HCT116 (cell line): ENCODE results near the gene CPNE2. TPM values are rescaled to one million over a fixed set of nuclear protein-coding genes. Genes with fewer than 3 reads are reported as not detected.

Experiments
- ATAC-seq: fragments of 200-7000 bp; cut with Tn5 transposase; 2 replicates; pipeline ENCODE4 v1.9.1; 2020; ENCODE audit warnings: mild to moderate bottlenecking, moderate library complexity
- BruUV-seq: library from RNA; stranded (reverse); fragments of 400-500 nt; replicated peaks from 2 replicates; lab custom pipeline; 2021; lab: Mats Ljungman, UMichigan
- CTCF ChIA-PET: fragments of 300-600 bp; sonication (Branson Sonifier 250); formaldehyde crosslinking; loops from one replicate; lab custom pipeline; 2021; ENCODE audit warnings: antibody characterized with exemption; lab: Charles Lee
- POLR2A ChIA-PET: fragments of 300-600, 350-600 bp; sonication (Branson Sonifier 250); formaldehyde crosslinking; loops from one replicate; lab custom pipeline; 2021; ENCODE audit warnings: antibody characterized with exemption; lab: Charles Lee
- RAD21 ChIA-PET, 2 experiments: fragments of 300-600 bp; sonication (Branson Sonifier 250); formaldehyde crosslinking; loops; one replicate each; lab custom pipeline; 2023; ENCODE audit warnings: low total read pairs in 2 of 2; ENCODE audit not compliant: uncharacterized antibody in 2 of 2, unreplicated experiment in 2 of 2, low non-redundant PET in 1 of 2; lab: Charles Lee
- DNase-seq: peaks from one replicate; pipeline ENCODE4 v3.0.0-alpha.2; 2010; ENCODE audit warnings: low read depth, low spot score
- H2AFZ ChIP-seq: fragments of 200-600 bp; shearing (Covaris generic), sonication (generic); 2 replicates; pipeline ENCODE4 v1.6.1; 2017; ENCODE audit warnings: low read depth, mixed run types, mixed read lengths, antibody characterized with exemption, low read length; ENCODE audit not compliant: poor library complexity, severe bottlenecking
- H3K27ac ChIP-seq: 2 replicates; pipeline ENCODE4 v1.5.1; 2012; ENCODE audit warnings: low read depth, low read length
- H3K27me3 ChIP-seq: fragments of 200-600 bp; sonication (generic); 2 replicates; pipeline ENCODE4 v1.6.1; 2016; ENCODE audit warnings: mixed run types, low read length, mixed read lengths; ENCODE audit not compliant: insufficient read depth
- H3K36me3 ChIP-seq, 2 experiments: fragments of 200-500 bp in 1 of 2; fragments of 200-600 bp in 1 of 2; sonication (Bioruptor generic) in 1 of 2; sonication (generic) in 1 of 2; 2 replicates each; pipeline versions ENCODE4 v1.5.1 to v1.6.1; 2014 to 2016; ENCODE audit warnings: low read length in 2 of 2, inconsistent platforms in 1 of 2, mixed read lengths in 1 of 2, mixed run types in 1 of 2; ENCODE audit not compliant: insufficient read depth in 2 of 2, control insufficient read depth in 1 of 2
- H3K4me1 ChIP-seq, 2 experiments: fragments of 200-600 bp in 1 of 2; sonication (generic) in 1 of 2; 2 replicates each; pipeline versions ENCODE4 v1.5.1 to v1.6.1; 2012 to 2017; ENCODE audit warnings: low read length in 2 of 2, inconsistent platforms in 1 of 2, mild to moderate bottlenecking in 1 of 2, mixed read lengths in 1 of 2, mixed run types in 1 of 2, moderate library complexity in 1 of 2; ENCODE audit not compliant: insufficient read depth in 2 of 2, control insufficient read depth in 1 of 2
- H3K4me2 ChIP-seq: fragments of 200-600 bp; sonication (generic); 2 replicates; pipeline ENCODE4 v1.6.1; 2017; ENCODE audit warnings: mixed run types, low read length, mixed read lengths
- H3K4me3 ChIP-seq, 2 experiments: fragments of 200-600 bp in 1 of 2; sonication (generic) in 1 of 2; replicated peaks in 1 of 2; 2 replicates each; pipeline ENCODE4 v1.5.1; 2011 to 2016; ENCODE audit warnings: low read length in 2 of 2, control low read depth in 1 of 2, low read depth in 1 of 2, mild to moderate bottlenecking in 1 of 2, mixed read lengths in 1 of 2, mixed run types in 1 of 2
- H3K79me2 ChIP-seq: fragments of 200-600 bp; sonication (generic); 2 replicates; pipeline ENCODE4 v1.6.1; 2017; ENCODE audit warnings: mild to moderate bottlenecking, mixed run types, low read length, moderate library complexity, mixed read lengths; ENCODE audit not compliant: insufficient read depth
- H3K9ac ChIP-seq: fragments of 200-600 bp; sonication (generic); 2 replicates; pipeline ENCODE4 v1.6.1; 2016; ENCODE audit warnings: low read length, mixed read lengths
- H3K9me2 ChIP-seq: fragments of 200-600 bp; sonication (generic), shearing (Covaris generic); 2 replicates; pipeline ENCODE4 v1.6.1; 2017; ENCODE audit warnings: mixed run types, mild to moderate bottlenecking, moderate library complexity; ENCODE audit not compliant: insufficient read depth
- H3K9me3 ChIP-seq, 2 experiments: fragments of 200-500 bp in 1 of 2; fragments of 200-600 bp in 1 of 2; sonication (Bioruptor generic) in 1 of 2; sonication (generic) in 1 of 2; 2 replicates each; pipeline ENCODE4 v1.6.1; 2014 to 2017; ENCODE audit warnings: low read length in 2 of 2, mixed read lengths in 2 of 2, inconsistent platforms in 1 of 2, low read depth in 1 of 2, mild to moderate bottlenecking in 1 of 2, mixed run types in 1 of 2, moderate library complexity in 1 of 2; ENCODE audit not compliant: control insufficient read depth in 1 of 2, insufficient read depth in 1 of 2
- H4K20me1 ChIP-seq: fragments of 200-600 bp; sonication (generic), shearing (Covaris generic); 2 replicates; pipeline ENCODE4 v1.6.1; 2017; ENCODE audit warnings: mixed run types, mild to moderate bottlenecking, moderate library complexity; ENCODE audit not compliant: insufficient read depth
- ATF3 ChIP-seq: IDR thresholded peaks from 2 replicates; pipeline ENCODE4 v1.6.1; 2012
- EGR1 ChIP-seq: IDR thresholded peaks from 2 replicates; pipeline ENCODE4 v1.6.1; 2012; ENCODE audit warnings: low read depth
- EZH2 ChIP-seq: fragments of 200-600 bp; sonication (generic); IDR thresholded peaks from 2 replicates; pipeline ENCODE4 v1.6.1; 2017; ENCODE audit warnings: antibody characterized with exemption, mixed run types
- POLR2A ChIP-seq: IDR thresholded peaks from 2 replicates; pipeline ENCODE4 v1.7.0; 2011; ENCODE audit warnings: borderline replicate concordance; ENCODE audit not compliant: insufficient read depth, insufficient read length; ENCODE audit errors: extremely low read depth
- RAD21 ChIP-seq: IDR thresholded peaks from 2 replicates; pipeline ENCODE4 v1.6.1; 2012; ENCODE audit warnings: low read depth, mild to moderate bottlenecking
- REST ChIP-seq: IDR thresholded peaks from 2 replicates; pipeline ENCODE4 v1.6.1; 2012; ENCODE audit warnings: low read depth
- YY1 ChIP-seq: IDR thresholded peaks from 2 replicates; pipeline ENCODE4 v1.6.1; 2011; ENCODE audit warnings: low read length, low read depth, moderate library complexity, mild to moderate bottlenecking; ENCODE audit not compliant: insufficient replicate concordance; ENCODE audit errors: extremely low read depth
- intact Hi-C: fragments of 100-400 bp; cut with micrococcal nuclease; formaldehyde crosslinking; loops from 2 replicates; pipeline ENCODE4 v1.10.0; 2022
- total RNA-seq: library from RNA; stranded (reverse); gene quantifications from one replicate; pipeline ENCODE4 v1.2.1, GENCODE V29; 2021; ENCODE audit not compliant: unreplicated experiment
- TF ChIP-seq, protein P1 (sequence below): IDR thresholded peaks from 2 replicates; pipeline ENCODE4 v1.6.1; 2012
- TF ChIP-seq, protein P2 (sequence below): IDR thresholded peaks from 2 replicates; pipeline ENCODE4 v1.6.1; 2011; ENCODE audit warnings: mild to moderate bottlenecking, low read length, moderate library complexity; ENCODE audit not compliant: insufficient replicate concordance; ENCODE audit errors: extremely low read depth

CPNE2 gene
- total RNA-seq, 1 experiment from 2014 or later = 31.2 TPM

DNA sequence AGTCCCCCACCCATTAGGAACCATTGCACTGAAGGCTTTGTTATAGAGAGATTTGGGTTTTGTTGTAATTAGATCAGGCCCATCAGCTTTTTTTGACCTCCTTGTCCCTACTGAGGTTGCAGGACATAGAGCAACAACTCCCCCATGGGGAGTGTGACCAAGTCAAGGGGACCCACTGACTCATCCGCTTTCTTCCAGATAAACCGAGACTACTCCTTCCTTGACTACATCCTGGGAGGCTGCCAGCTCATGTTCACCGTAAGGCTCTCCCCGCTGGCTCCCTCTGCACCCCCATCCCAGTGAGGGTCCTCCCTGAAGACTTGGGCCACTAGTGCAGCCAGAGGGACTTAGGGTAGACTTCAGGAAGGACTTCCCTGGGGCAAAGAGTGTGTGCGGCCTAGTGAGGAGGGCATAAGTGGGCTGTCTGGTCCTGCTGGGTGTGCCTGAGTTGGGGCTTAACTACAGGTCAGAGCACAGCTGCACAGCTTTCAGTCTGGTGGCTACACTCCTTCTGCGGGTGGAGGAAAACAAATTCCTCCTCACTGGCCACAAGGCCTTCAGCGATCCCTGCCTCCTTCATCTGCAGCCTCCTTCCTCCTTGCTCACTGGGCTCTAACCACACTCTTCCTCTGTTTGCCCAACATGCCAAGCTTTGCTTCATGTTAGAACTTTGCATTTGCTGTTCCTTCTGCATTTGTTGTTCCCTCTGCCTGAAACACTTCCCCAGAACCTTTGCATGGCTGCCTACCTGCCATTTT, 31.0 kb downstream of the CPNE2 start:
- ChIA-PET CTCF (no interaction called here), RAD21 (no interaction called here), POLR2A (no interaction called here)
- Histone ChIP-seq H2AFZ (no peak overlapping the region), H3K79me2 (no peaks in the 10 kb centered on the region), H3K9me2 (no peaks in the 10 kb centered on the region), H3K4me3 (no peak overlapping the region), H3K4me1 (peaks cover 0 to 5% of the 10 kb centered on the region in 2 experiments; a peak in 1 of 4 replicates), H3K27ac (no peak overlapping the region), H3K9me3 (no peaks in the 10 kb centered on the region), H3K4me2 (no peak overlapping the region), H3K9ac (no peak overlapping the region), H4K20me1 (no peaks in the 10 kb centered on the region), H3K36me3 (no peaks in the 10 kb centered on the region), H3K27me3 (no peaks in the 10 kb centered on the region)
- intact Hi-C loops = no loop called here
- no peak for ATAC-seq
- no peak for DNase-seq
- BruUV-seq = no TSS peak
- TF ChIP-seq RAD21 = no peak
- no peak for TF ChIP-seq POLR2A
- no peak for TF ChIP-seq YY1
- TF ChIP-seq, protein P1, sequence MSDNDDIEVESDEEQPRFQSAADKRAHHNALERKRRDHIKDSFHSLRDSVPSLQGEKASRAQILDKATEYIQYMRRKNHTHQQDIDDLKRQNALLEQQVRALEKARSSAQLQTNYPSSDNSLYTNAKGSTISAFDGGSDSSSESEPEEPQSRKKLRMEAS = no peak
- no peak for TF ChIP-seq ATF3
- no peak for TF ChIP-seq REST
- TF ChIP-seq, protein P2, sequence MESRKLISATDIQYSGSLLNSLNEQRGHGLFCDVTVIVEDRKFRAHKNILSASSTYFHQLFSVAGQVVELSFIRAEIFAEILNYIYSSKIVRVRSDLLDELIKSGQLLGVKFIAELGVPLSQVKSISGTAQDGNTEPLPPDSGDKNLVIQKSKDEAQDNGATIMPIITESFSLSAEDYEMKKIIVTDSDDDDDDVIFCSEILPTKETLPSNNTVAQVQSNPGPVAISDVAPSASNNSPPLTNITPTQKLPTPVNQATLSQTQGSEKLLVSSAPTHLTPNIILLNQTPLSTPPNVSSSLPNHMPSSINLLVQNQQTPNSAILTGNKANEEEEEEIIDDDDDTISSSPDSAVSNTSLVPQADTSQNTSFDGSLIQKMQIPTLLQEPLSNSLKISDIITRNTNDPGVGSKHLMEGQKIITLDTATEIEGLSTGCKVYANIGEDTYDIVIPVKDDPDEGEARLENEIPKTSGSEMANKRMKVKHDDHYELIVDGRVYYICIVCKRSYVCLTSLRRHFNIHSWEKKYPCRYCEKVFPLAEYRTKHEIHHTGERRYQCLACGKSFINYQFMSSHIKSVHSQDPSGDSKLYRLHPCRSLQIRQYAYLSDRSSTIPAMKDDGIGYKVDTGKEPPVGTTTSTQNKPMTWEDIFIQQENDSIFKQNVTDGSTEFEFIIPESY = no peak
- no peak for TF ChIP-seq EGR1
- no peak for TF ChIP-seq EZH2
